SU-DHL-6 (cell line): ENCODE data around the gene RIPK4.

ENCODE experiments used
- H2AFZ ChIP-seq: fragments of 200-600 bp; sonication (generic); 2 replicates; pipeline ENCODE4 v1.6.1; 2014; ENCODE audit warnings: low read depth, mild to moderate bottlenecking, moderate library complexity, mixed read lengths, antibody characterized with exemption, low read length; ENCODE audit not compliant: severe bottlenecking
- H3F3A ChIP-seq: fragments of 200-600 bp; shearing (Covaris generic); 2 replicates; pipeline ENCODE4 v1.6.0; 2016; ENCODE audit warnings: antibody characterized with exemption, mild to moderate bottlenecking; ENCODE audit not compliant: insufficient read depth
- H3K27ac ChIP-seq: fragments of 200-600 bp; sonication (generic); 2 replicates; pipeline ENCODE4 v1.5.1; 2016; ENCODE audit warnings: low read depth, mild to moderate bottlenecking, low read length, moderate library complexity, mixed read lengths
- H3K27me3 ChIP-seq: fragments of 200-600 bp; sonication (generic), shearing (Covaris generic); 2 replicates; pipeline ENCODE4 v1.6.0; 2014; ENCODE audit warnings: mild to moderate bottlenecking, low read length
- H3K36me3 ChIP-seq: fragments of 200-600 bp; sonication (generic); 2 replicates; pipeline ENCODE4 v1.6.1; 2014; ENCODE audit warnings: mild to moderate bottlenecking, low read length, mixed read lengths
- H3K4me2 ChIP-seq: fragments of 300-600, 200-600 bp; shearing (Covaris generic), sonication (generic); 2 replicates; pipeline ENCODE4 v1.6.0; 2014; ENCODE audit warnings: low read length, low read depth, mild to moderate bottlenecking; ENCODE audit not compliant: poor library complexity, severe bottlenecking
- H3K4me3 ChIP-seq: fragments of 200-600 bp; sonication (generic); 2 replicates; pipeline ENCODE4 v1.5.1; 2014; ENCODE audit warnings: antibody characterized with exemption, low read length, mild to moderate bottlenecking, mixed read lengths; ENCODE audit not compliant: insufficient read depth, poor library complexity, severe bottlenecking
- H3K79me2 ChIP-seq: fragments of 200-600 bp; sonication (generic); 2 replicates; pipeline ENCODE4 v1.6.1; 2014; ENCODE audit warnings: mild to moderate bottlenecking, low read length, moderate library complexity; ENCODE audit not compliant: insufficient read depth
- H3K9ac ChIP-seq: fragments of 200-600 bp; sonication (generic); 2 replicates; pipeline ENCODE4 v1.7.0; 2014; ENCODE audit warnings: mild to moderate bottlenecking, low read length
- H3K9me2 ChIP-seq: fragments of 200-600 bp; sonication (generic); replicated peaks from 2 replicates; pipeline ENCODE4 v1.6.1; 2014; ENCODE audit warnings: low read length; ENCODE audit not compliant: insufficient read depth
- H3K9me3 ChIP-seq: fragments of 200-600 bp; sonication (generic); 2 replicates; pipeline ENCODE4 v1.6.1; 2014; ENCODE audit warnings: low read length, mixed read lengths; ENCODE audit not compliant: insufficient read depth
- H4K20me1 ChIP-seq: fragments of 200-600 bp; sonication (generic); 2 replicates; pipeline ENCODE4 v1.6.1; 2014; ENCODE audit warnings: low read depth, mild to moderate bottlenecking, antibody characterized with exemption, low read length, moderate library complexity, mixed read lengths
- CTCF ChIP-seq: fragments of 200-600 bp; sonication (generic); IDR thresholded peaks from one replicate; pipeline ENCODE4 v1.5.1; 2017; ENCODE audit warnings: antibody characterized with exemption, mild to moderate bottlenecking, low read length, moderate library complexity; ENCODE audit not compliant: insufficient read depth, poor library complexity, severe bottlenecking
- EZH2phosphoT487 ChIP-seq: fragments of 200-600 bp; sonication (generic), shearing (Covaris generic); conservative IDR thresholded peaks from 2 replicates; pipeline ENCODE4 v1.6.1; 2018; ENCODE audit warnings: mild to moderate bottlenecking, antibody characterized with exemption, low read length, moderate library complexity, mixed read lengths

Gene RIPK4

GRCh38 chr21:41768437-41769042 lies 1.7 kb upstream of the RIPK4 start:
- Histone ChIP-seq H3K9me3 (no peaks in the 10 kb centered on the region), H3K4me3 (no peak overlapping the region), H3K9me2 (no peaks in the 10 kb centered on the region), H3K79me2 (no peaks in the 10 kb centered on the region), H3K4me2 (no peak overlapping the region), H3K9ac (no peak overlapping the region), H4K20me1 (no peaks in the 10 kb centered on the region), H3K36me3 (no peaks in the 10 kb centered on the region), H3F3A (no peaks in the 10 kb centered on the region), H2AFZ (no peak overlapping the region), H3K27me3 (no peaks in the 10 kb centered on the region), H3K27ac (no peak overlapping the region)
- no peak for TF ChIP-seq CTCF
- TF ChIP-seq EZH2phosphoT487: no peak

GRCh38 chr21:41767606-41768436 lies 969 bp upstream of the RIPK4 start:
- no peak overlapping the region for H2AFZ ChIP-seq
- no peak overlapping the region for H3K4me2 ChIP-seq
- no peaks in the 10 kb centered on the region for H4K20me1 ChIP-seq
- no peak overlapping the region for H3K27ac ChIP-seq
- H3K36me3 ChIP-seq: no peaks in the 10 kb centered on the region
- H3K9me2 ChIP-seq: no peaks in the 10 kb centered on the region
- H3K9ac ChIP-seq: no peak overlapping the region
- H3K4me3 ChIP-seq: no peak overlapping the region
- no peaks in the 10 kb centered on the region for H3K27me3 ChIP-seq
- H3K79me2 ChIP-seq: no peaks in the 10 kb centered on the region
- H3F3A ChIP-seq: no peaks in the 10 kb centered on the region
- H3K9me3 ChIP-seq: no peaks in the 10 kb centered on the region
- TF ChIP-seq EZH2phosphoT487 (no peak), CTCF (no peak)

GRCh38 chr21:41765973-41766882 lies 624 bp downstream of the RIPK4 start:
- TF ChIP-seq EZH2phosphoT487: no peak
- TF ChIP-seq CTCF: no peak
- H3K79me2 ChIP-seq: no peaks in the 10 kb centered on the region
- H3F3A ChIP-seq: no peaks in the 10 kb centered on the region
- no peaks in the 10 kb centered on the region for H4K20me1 ChIP-seq
- H3K4me2 ChIP-seq: no peak overlapping the region
- no peaks in the 10 kb centered on the region for H3K9me3 ChIP-seq
- H2AFZ ChIP-seq: no peak overlapping the region
- no peaks in the 10 kb centered on the region for H3K36me3 ChIP-seq
- H3K4me3 ChIP-seq: no peak overlapping the region
- no peak overlapping the region for H3K9ac ChIP-seq
- H3K9me2 ChIP-seq: no peaks in the 10 kb centered on the region
- H3K27me3 ChIP-seq: no peaks in the 10 kb centered on the region
- no peak overlapping the region for H3K27ac ChIP-seq
